ENCODE measurements around the gene DIO1.

DIO1 gene

GRCh38 chr1:53891678-53892077 is 2.3 kb upstream of the DIO1 start:
- H2AFZ ChIP-seq (ENCODE audit: low read depth), result no peak overlapping the region
- H3K4me1 ChIP-seq (ENCODE audit: low read depth, poor library complexity, severe bottlenecking), result peaks cover 18% of the 10 kb centered on the region
- no peak overlapping the region for H3K9ac ChIP-seq
- H4K20me1 ChIP-seq (ENCODE audit: insufficient read depth), result no peaks in the 10 kb centered on the region
- TF ChIP-seq, protein P1, sequence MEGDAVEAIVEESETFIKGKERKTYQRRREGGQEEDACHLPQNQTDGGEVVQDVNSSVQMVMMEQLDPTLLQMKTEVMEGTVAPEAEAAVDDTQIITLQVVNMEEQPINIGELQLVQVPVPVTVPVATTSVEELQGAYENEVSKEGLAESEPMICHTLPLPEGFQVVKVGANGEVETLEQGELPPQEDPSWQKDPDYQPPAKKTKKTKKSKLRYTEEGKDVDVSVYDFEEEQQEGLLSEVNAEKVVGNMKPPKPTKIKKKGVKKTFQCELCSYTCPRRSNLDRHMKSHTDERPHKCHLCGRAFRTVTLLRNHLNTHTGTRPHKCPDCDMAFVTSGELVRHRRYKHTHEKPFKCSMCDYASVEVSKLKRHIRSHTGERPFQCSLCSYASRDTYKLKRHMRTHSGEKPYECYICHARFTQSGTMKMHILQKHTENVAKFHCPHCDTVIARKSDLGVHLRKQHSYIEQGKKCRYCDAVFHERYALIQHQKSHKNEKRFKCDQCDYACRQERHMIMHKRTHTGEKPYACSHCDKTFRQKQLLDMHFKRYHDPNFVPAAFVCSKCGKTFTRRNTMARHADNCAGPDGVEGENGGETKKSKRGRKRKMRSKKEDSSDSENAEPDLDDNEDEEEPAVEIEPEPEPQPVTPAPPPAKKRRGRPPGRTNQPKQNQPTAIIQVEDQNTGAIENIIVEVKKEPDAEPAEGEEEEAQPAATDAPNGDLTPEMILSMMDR (conservative IDR thresholded peaks at IDR 0.05; ENCODE audit: low read depth, low read length), result no peak
- H3K27ac ChIP-seq, result no peak overlapping the region
- no peaks in the 10 kb centered on the region for H3K27me3 ChIP-seq (ENCODE audit: insufficient read depth, low read depth)
- no peak overlapping the region for H3K4me3 ChIP-seq (IDR thresholded peaks at IDR 0.05; ENCODE audit: insufficient read depth, low read depth, low read length)
- no peaks in the 10 kb centered on the region for H3K79me2 ChIP-seq (ENCODE audit: insufficient read depth, low read depth)
- no peak overlapping the region for H3K4me2 ChIP-seq
- H3K36me3 ChIP-seq (ENCODE audit: insufficient read depth), result no peaks in the 10 kb centered on the region

GRCh38 chr1:53892911-53893310 is 1.1 kb upstream of the DIO1 start:
- TF ChIP-seq, protein P1 (conservative IDR thresholded peaks at IDR 0.05; ENCODE audit: low read depth, low read length), result no peak
- Histone ChIP-seq H3K4me2 (no peak overlapping the region), H4K20me1 (ENCODE audit: insufficient read depth) (no peaks in the 10 kb centered on the region), H3K79me2 (ENCODE audit: insufficient read depth, low read depth) (no peaks in the 10 kb centered on the region), H3K4me3 (IDR thresholded peaks at IDR 0.05; ENCODE audit: insufficient read depth, low read depth, low read length) (no peak overlapping the region), H3K27ac (no peak overlapping the region), H3K9ac (no peak overlapping the region), H3K27me3 (ENCODE audit: insufficient read depth, low read depth) (no peaks in the 10 kb centered on the region), H3K36me3 (ENCODE audit: insufficient read depth) (no peaks in the 10 kb centered on the region), H2AFZ (ENCODE audit: low read depth) (no peak overlapping the region), H3K4me1 (ENCODE audit: low read depth, poor library complexity, severe bottlenecking) (peaks cover 18% of the 10 kb centered on the region)

DNA sequence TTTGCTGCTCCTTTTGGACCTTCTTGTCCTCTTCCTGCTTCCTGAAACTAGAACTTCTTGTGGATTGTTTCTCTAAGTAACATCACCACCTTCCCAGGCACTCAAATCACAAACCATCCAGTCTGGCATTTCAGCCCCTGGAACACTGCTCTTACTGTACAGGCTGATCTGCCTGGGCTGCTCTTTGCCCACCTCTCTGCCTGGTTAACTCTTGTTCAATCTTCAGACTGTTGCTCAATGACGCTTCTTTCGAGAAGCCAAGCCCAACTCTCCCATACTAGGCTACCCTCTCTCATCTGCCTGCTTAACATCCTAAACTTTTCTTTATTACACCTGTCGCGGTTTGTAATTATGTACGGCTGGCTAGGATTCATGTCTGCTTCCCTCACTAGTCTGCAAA is 657 bp downstream of the DIO1 start:
- Histone ChIP-seq H3K27me3 (ENCODE audit: insufficient read depth, low read depth) (no peaks in the 10 kb centered on the region), H3K4me3 (IDR thresholded peaks at IDR 0.05; ENCODE audit: insufficient read depth, low read depth, low read length) (no peak overlapping the region), H3K4me2 (no peak overlapping the region), H3K27ac (no peak overlapping the region), H3K9ac (no peak overlapping the region), H4K20me1 (ENCODE audit: insufficient read depth) (no peaks in the 10 kb centered on the region), H2AFZ (ENCODE audit: low read depth) (no peak overlapping the region), H3K4me1 (ENCODE audit: low read depth, poor library complexity, severe bottlenecking) (peaks cover 6% of the 10 kb centered on the region), H3K36me3 (ENCODE audit: insufficient read depth) (no peaks in the 10 kb centered on the region), H3K79me2 (ENCODE audit: insufficient read depth, low read depth) (no peaks in the 10 kb centered on the region)
- TF ChIP-seq, protein P1 (conservative IDR thresholded peaks at IDR 0.05; ENCODE audit: low read depth, low read length), result no peak

- H2AFZ ChIP-seq (ENCODE audit: low read depth), result no peak overlapping the region
- peaks cover 2% of the 10 kb centered on the region for H3K4me1 ChIP-seq (ENCODE audit: low read depth, poor library complexity, severe bottlenecking)
- H3K27ac ChIP-seq, result no peak overlapping the region
- no peaks in the 10 kb centered on the region for H3K27me3 ChIP-seq (ENCODE audit: insufficient read depth, low read depth)
- no peak overlapping the region for H3K4me3 ChIP-seq (IDR thresholded peaks at IDR 0.05; ENCODE audit: insufficient read depth, low read depth, low read length)
- H3K9ac ChIP-seq, result no peak overlapping the region
- no peak overlapping the region for H3K4me2 ChIP-seq
- H4K20me1 ChIP-seq (ENCODE audit: insufficient read depth), result no peaks in the 10 kb centered on the region
- no peaks in the 10 kb centered on the region for H3K36me3 ChIP-seq (ENCODE audit: insufficient read depth)
- no peaks in the 10 kb centered on the region for H3K79me2 ChIP-seq (ENCODE audit: insufficient read depth, low read depth)
- TF ChIP-seq, protein P1 (conservative IDR thresholded peaks at IDR 0.05; ENCODE audit: low read depth, low read length), result no peak
Measured at GRCh38 chr1:53895421-53895820, 1.4 kb downstream of the DIO1 start.

All from KMS-11 (cell line).